Cardiac muscle cell (in vitro differentiated cells and primary cell): ENCODE results near the gene CLDN4. TPM values are rescaled to one million over a fixed set of nuclear protein-coding genes. Genes with fewer than 3 reads are reported as not detected.
A peak's percentile ranks its signal among the peaks of the same experiment; 100 is the strongest.

ENCODE experiments used
- DNase-seq, 2 donors: peaks; one replicate each; pipeline versions ENCODE4 v3.0.0 to v3.0.0-alpha.2; 2010 to 2017; ENCODE audit warnings: low read depth in 1 of 2, low spot score in 1 of 2
- H3K27ac ChIP-seq: fragments of 200-600 bp; sonication (generic); 2 replicates; pipeline ENCODE4 v1.5.1; 2016
- H3K27me3 ChIP-seq: fragments of 200-600 bp; sonication (generic); 2 replicates; pipeline ENCODE4 v1.6.0; 2016; ENCODE audit warnings: control low read depth
- H3K36me3 ChIP-seq: fragments of 200-600 bp; sonication (generic); 2 replicates; pipeline ENCODE4 v1.5.1; 2016; ENCODE audit warnings: control low read depth
- H3K4me1 ChIP-seq: fragments of 200-600 bp; sonication (generic); 2 replicates; pipeline ENCODE4 v1.8.1; 2017; ENCODE audit warnings: low read depth, mild to moderate bottlenecking, mixed run types
- H3K4me3 ChIP-seq: fragments of 200-600 bp; sonication (generic); 2 replicates; pipeline ENCODE4 v1.5.1; 2016; ENCODE audit warnings: mild to moderate bottlenecking
- H3K9me3 ChIP-seq: fragments of 200-600 bp; sonication (generic); 2 replicates; pipeline ENCODE4 v1.5.1; 2017; ENCODE audit warnings: low read depth, mild to moderate bottlenecking, control low read depth
- CTCF ChIP-seq: IDR thresholded peaks from 2 replicates; pipeline ENCODE4 v1.5.1; 2012; ENCODE audit warnings: low read depth, mild to moderate bottlenecking, low read length
- polyA plus RNA-seq: library from polyadenylated mRNA; unstranded; fragments of >200 nt; fragmentation: Nextera tagmentation; extraction: Ambion mirVana; gene quantifications from 2 replicates; pipeline ENCODE4 v1.2.1, GENCODE V29; 2016
- total RNA-seq: library from RNA; depleted of rRNA; stranded (reverse); fragments of >200 nt; gene quantifications from 2 replicates; pipeline ENCODE4 v1.2.3, GENCODE V29; 2016

Gene CLDN4
- total and polyA plus RNA-seq, 2 experiments from 2014 or later, result 0.48 to 1.9 TPM

GRCh38 chr7:73879977-73880681 lies 49.3 kb downstream of the CLDN4 start:
- no peak overlapping the region for H3K27ac ChIP-seq

DNA sequence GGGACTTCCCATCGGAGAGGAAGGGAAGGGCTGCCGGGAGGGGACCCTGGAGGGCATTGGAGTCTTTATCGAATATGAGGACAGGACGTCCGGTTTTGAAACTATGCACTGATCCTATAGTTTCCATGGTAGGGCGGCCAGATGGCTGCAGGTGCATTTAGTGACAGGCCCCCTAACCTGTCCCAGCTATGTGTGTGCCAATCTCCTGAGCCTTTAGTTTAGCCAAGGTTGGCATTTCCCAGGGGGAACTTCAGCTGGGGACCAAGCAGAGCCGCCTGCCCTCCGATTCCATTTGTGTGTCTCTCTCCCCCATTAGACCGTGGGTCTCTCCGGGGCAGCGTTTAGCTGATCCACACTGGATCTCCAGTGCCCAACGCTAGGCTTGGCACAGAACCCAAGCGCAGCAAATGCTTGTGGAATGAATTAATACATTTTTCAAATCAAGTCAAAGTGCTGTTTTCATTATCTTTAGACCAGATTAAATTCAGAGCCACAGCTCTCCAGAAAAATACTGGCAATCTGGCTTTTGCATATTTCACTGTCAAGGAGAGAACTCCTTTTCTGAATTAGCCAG lies 50.0 kb downstream of the CLDN4 start:
- Histone ChIP-seq H3K27me3 (peaks cover 36% of the 10 kb centered on the region), H3K4me3 (no peak overlapping the region), H3K9me3 (no peaks in the 10 kb centered on the region), H3K36me3 (no peaks in the 10 kb centered on the region), H3K27ac (no peak overlapping the region), H3K4me1 (no peaks in the 10 kb centered on the region)
- TF ChIP-seq CTCF, result no peak
- DNase-seq, result no peak

More at GRCh38 chr7:73879977-73880681, 49.3 kb downstream of the CLDN4 start:
- Histone ChIP-seq H3K27me3 (peaks cover 36% of the 10 kb centered on the region), H3K4me1 (no peaks in the 10 kb centered on the region), H3K4me3 (no peak overlapping the region), H3K9me3 (no peaks in the 10 kb centered on the region), H3K36me3 (no peaks in the 10 kb centered on the region)
- no peak for TF ChIP-seq CTCF
- DNase-seq, result peak in 1 of 2 donors; percentile 61

DNA sequence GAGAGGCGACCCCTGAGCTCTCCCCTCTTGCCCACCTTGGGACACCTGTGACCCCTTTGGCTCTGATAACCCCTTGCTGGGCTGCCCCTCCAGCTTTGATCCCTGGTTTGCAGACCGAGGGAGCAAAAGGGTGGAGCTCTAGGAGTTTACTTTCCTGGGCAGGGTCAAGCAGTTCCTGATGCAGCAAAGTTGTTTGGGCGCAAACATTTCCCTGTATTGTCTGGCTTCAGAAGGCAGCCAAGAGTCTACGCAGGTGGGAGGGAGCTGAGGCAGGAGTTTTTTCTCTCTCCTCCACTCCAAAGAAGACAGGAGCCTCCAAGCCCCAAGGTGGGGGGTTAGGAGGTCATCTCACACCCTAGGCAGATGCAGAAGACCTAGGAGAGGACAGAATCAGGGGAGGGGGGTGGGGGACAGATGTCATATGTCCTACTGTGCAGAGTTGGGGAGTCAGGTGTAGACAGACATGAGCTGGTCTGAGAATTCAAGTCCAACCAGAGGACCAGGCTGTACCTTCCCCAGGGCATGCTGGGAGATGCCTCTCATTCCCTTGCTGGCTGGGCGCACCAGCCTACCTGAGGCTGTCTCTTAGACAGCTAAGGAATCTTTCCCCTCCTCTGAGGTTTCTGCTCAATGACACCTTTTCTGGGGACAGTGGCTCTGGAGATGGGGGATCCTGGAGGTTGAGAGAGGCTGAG lies 50.7 kb downstream of the CLDN4 start:
- Histone ChIP-seq H3K4me3 (no peak overlapping the region), H3K9me3 (no peaks in the 10 kb centered on the region), H3K4me1 (peaks cover 4% of the 10 kb centered on the region), H3K27ac (no peak overlapping the region), H3K36me3 (no peaks in the 10 kb centered on the region), H3K27me3 (peaks cover 36% of the 10 kb centered on the region)
- DNase-seq, result no peak
- no peak for TF ChIP-seq CTCF

DNA sequence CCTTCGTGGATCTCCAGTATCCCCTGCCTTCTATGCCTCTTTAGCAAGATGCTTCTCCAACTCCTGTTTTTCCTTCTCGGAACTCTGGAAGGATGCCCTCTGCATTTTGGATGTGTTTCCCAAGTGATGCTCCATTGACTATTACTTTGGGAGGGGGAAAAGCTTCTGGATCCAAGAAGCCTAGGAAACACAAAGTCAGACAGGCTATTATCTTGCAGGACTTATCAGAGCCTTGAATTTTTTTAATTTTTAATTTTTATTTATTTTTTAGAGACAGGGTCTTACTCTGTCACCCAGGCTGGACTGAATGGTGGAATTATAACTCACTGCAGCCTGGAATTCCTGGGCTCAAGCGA lies 51.2 kb downstream of the CLDN4 start:
- H3K36me3 ChIP-seq, result no peaks in the 10 kb centered on the region
- H3K9me3 ChIP-seq, result no peaks in the 10 kb centered on the region
- H3K4me1 ChIP-seq, result peaks cover 8% of the 10 kb centered on the region
- no peak for DNase-seq
- TF ChIP-seq CTCF, result no peak
- H3K27ac ChIP-seq, result no peak overlapping the region
- no peak overlapping the region for H3K4me3 ChIP-seq
- peaks cover 36% of the 10 kb centered on the region for H3K27me3 ChIP-seq

Other genes with a start within 250 kb of the CLDN4 start
- gene MLXIPL, start 206.5 kb upstream of the CLDN4 start, total RNA-seq, result 0.07 and 1.8 TPM in 2 replicates
- gene MLXIPL, start 206.5 kb upstream of the CLDN4 start, polyA plus RNA-seq, result 1.2 and 1.7 TPM in 2 replicates
- gene VPS37D, start 163.2 kb upstream of the CLDN4 start, total RNA-seq, result 31.0 and 32.0 TPM in 2 replicates
- 14.6 and 19.8 TPM in 2 replicates for gene VPS37D, start 163.2 kb upstream of the CLDN4 start, polyA plus RNA-seq
- gene DNAJC30, start 147.5 kb upstream of the CLDN4 start, total RNA-seq, result 9.9 and 10.1 TPM in 2 replicates
- 23.4 and 24.3 TPM in 2 replicates for gene DNAJC30, start 147.5 kb upstream of the CLDN4 start, polyA plus RNA-seq
- 63.9 and 100.0 TPM in 2 replicates for gene BUD23, start 147.4 kb upstream of the CLDN4 start, total RNA-seq
- gene BUD23, start 147.4 kb upstream of the CLDN4 start, polyA plus RNA-seq, result 141 and 170 TPM in 2 replicates
- gene STX1A, start 111.3 kb upstream of the CLDN4 start, total RNA-seq, result 14.4 and 20.6 TPM in 2 replicates
- gene STX1A, start 111.3 kb upstream of the CLDN4 start, polyA plus RNA-seq, result 9.8 and 11.8 TPM in 2 replicates
- 30.9 and 48.9 TPM in 2 replicates for gene ABHD11, start 92.2 kb upstream of the CLDN4 start, total RNA-seq
- 42.2 and 59.6 TPM in 2 replicates for gene ABHD11, start 92.2 kb upstream of the CLDN4 start, polyA plus RNA-seq
- 5.9 and 11.0 TPM in 2 replicates for gene CLDN3, start 60.7 kb upstream of the CLDN4 start, total RNA-seq
- 5.6 and 11.2 TPM in 2 replicates for gene CLDN3, start 60.7 kb upstream of the CLDN4 start, polyA plus RNA-seq
- 5.1 and 5.2 TPM in 2 replicates for gene METTL27, start 11.5 kb downstream of the CLDN4 start, total RNA-seq
- 4.6 and 11.2 TPM in 2 replicates for gene METTL27, start 11.5 kb downstream of the CLDN4 start, polyA plus RNA-seq
- gene TMEM270, start 30.2 kb downstream of the CLDN4 start, total RNA-seq, result not detected in 2 replicates
- not detected in 2 replicates for gene TMEM270, start 30.2 kb downstream of the CLDN4 start, polyA plus RNA-seq
- gene ELN, start 197.2 kb downstream of the CLDN4 start, total RNA-seq, result 0.77 and 0.88 TPM in 2 replicates
- gene ELN, start 197.2 kb downstream of the CLDN4 start, polyA plus RNA-seq, result 0.54 TPM in 1 of 2 replicates, not detected in the other